HG03159 (cell line): ENCODE data around the gene CLDN11.

ENCODE experiments used
- ATAC-seq: cut with Tn5 transposase; IDR thresholded peaks from one replicate; pipeline ENCODE4 v1.9.1; 2021; ENCODE audit warnings: mild to moderate bottlenecking, moderate library complexity; ENCODE audit not compliant: unreplicated experiment

Gene CLDN11

GRCh38 chr3:170470063-170471016 is 51.7 kb downstream of the CLDN11 start:
- ATAC-seq = no peak

- ATAC-seq = no peak
These were observed 52.5 kb downstream of the CLDN11 start for GRCh38 chr3:170471149-170471548.

GRCh38 chr3:170473358-170473757 is 54.7 kb downstream of the CLDN11 start:
- ATAC-seq = no peak

GRCh38 chr3:170475092-170475685 is 56.5 kb downstream of the CLDN11 start:
- no peak for ATAC-seq

- ATAC-seq = no peak
These were observed 57.6 kb downstream of the CLDN11 start for GRCh38 chr3:170476291-170476690.

GRCh38 chr3:170477395-170477794 is 58.7 kb downstream of the CLDN11 start:
- no peak for ATAC-seq

- ATAC-seq = no peak
These were observed 61.4 kb downstream of the CLDN11 start for GRCh38 chr3:170480111-170480510.

- ATAC-seq = no peak
These were observed 63.5 kb downstream of the CLDN11 start for GRCh38 chr3:170482199-170482598.

GRCh38 chr3:170483485-170484262 is 65.0 kb downstream of the CLDN11 start:
- ATAC-seq = no peak
